Fibroblast of skin of right quadriceps (primary cell): ENCODE data around the gene MCTP1.
"Not testable (repeated sequence)": the region's sequence is repeated elsewhere in the genome, so short reads cannot be mapped to it uniquely, and the experiment has no call there.

Source experiments
- DNase-seq: peaks from one replicate; pipeline ENCODE4 v3.0.0-alpha.2; 2013

The MCTP1 gene

GRCh38 chr5:94855543-94855942 is 429.4 kb downstream of the MCTP1 start:
- no peak for DNase-seq

DNA sequence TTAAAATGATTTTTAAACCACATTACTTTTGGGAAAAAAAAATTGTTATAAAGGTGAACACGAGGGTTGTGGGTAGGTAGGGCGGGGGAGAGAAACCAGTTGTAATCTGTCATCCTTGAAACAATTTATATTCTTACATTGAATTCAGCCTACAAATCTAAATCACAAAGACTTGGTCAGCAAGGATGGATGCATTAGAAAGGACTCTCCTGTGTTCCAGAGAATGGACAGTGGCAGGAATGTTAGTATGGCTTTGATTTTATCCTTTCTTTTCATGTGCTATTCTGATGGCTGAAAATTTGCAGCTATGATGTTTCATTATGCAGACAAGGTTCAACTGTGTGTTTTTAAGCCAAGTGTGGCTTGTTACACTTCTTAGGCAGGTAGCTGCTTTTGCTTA is 431.8 kb downstream of the MCTP1 start:
- no peak for DNase-seq

DNA sequence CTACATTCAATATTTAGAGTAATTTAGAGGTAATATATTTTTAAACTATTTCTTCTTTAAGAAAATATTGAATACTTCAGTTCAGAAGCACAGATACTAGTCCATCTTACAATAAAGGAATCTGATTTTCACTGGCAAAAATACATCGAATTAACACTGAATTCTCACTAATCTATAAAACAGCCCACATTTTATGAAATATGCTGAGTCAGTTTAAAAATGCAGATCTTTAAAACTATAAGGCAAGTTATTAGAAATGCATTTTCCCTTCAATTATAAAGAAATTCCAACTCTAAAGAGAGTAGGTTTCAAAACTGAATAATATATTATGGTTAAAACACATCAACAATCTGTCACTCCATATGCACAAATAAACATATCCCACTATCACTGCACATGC is 433.9 kb downstream of the MCTP1 start:
- no peak for DNase-seq

- peak; percentile 57 for DNase-seq
Observed at GRCh38 chr5:94849821-94850736, 434.8 kb downstream of the MCTP1 start.

- DNase-seq, result no peak
Observed at GRCh38 chr5:94849324-94849723, 435.6 kb downstream of the MCTP1 start.

DNA sequence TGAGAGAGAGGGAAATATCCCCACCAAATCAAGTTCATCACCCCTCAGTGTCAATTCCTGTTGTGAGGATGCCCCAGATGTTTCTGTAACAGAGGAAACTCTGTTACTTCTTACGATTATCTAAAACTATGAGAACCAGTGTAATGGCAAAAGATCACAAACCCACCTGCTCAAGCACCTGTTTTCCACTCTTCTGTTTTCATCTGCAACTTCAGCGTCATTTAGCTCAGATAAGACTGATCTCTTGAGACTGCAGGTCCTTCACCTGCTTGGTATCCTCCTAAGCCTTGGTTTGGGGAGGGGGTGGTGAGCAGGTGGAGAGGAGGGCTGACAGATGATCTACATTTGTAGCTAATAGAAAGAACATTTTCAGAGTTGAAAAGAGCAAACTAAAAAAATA is 437.2 kb downstream of the MCTP1 start:
- no peak for DNase-seq

DNA sequence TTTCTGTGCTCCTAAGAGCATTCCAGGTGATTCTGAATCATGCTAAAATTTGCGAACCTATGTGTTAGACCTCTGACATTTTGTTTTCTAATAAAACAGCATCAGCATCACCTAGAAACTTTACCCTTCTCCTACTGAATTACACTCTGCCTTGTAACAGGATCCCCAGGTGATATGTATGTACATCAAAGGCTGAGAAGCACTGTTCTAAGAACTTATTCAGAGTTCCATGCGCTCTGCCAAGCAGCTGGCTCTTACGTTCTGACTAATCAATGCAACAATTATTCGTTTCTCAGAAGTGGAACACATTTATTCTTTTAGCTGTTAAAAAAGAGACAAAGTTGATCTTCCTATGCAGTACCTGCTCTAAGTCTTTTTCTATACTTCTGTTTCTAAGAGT is 437.9 kb downstream of the MCTP1 start:
- DNase-seq, result no peak

- not testable (repeated sequence) for DNase-seq
Observed at GRCh38 chr5:94845696-94846095, 439.2 kb downstream of the MCTP1 start.

- no peak for DNase-seq
Observed at GRCh38 chr5:94841598-94842322, 443.1 kb downstream of the MCTP1 start.

DNA sequence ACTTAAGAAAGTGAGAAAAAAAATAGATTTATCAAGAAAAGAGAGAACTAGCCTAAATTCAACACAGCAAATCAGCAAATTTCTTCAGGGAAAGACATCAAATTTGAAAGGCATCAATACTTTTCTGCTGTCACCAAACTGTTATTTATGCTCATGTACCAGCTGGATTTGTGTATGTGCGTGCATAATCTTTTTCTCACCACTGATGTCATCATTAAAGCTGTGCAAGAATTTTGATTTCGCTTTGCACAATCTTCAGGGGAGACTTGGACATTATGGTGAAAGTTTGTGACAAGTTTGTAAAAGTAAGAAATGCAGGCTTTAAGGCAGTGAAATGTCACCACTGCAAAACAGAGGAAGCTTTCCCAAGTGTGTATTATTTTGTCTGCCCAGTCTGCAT is 451.0 kb downstream of the MCTP1 start:
- DNase-seq, result no peak

DNA sequence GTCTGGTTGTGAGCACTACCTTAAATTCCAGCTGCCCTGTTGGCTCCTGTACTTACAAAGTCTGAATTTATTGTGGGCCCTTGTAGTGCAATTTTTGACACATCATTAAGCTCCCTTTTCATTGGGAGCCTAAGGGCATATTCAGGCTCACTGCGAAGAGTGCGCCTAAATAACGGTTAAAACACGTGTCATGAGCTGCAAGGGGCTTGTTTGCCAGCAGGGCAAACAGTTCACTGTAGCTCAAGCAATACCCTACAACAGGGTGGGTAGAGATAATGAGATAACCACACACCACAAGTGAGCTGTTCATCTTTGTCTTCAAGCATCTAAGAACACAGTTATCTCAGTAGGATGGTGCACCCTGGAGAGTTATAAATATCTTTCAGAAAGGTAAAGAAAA is 452.2 kb downstream of the MCTP1 start:
- DNase-seq, result no peak

- no peak for DNase-seq
Observed at GRCh38 chr5:94830520-94830919, 454.4 kb downstream of the MCTP1 start.

GRCh38 chr5:94828222-94828621 is 456.7 kb downstream of the MCTP1 start:
- not testable (repeated sequence) for DNase-seq

GRCh38 chr5:94820488-94820887 is 464.4 kb downstream of the MCTP1 start:
- no peak for DNase-seq

DNA sequence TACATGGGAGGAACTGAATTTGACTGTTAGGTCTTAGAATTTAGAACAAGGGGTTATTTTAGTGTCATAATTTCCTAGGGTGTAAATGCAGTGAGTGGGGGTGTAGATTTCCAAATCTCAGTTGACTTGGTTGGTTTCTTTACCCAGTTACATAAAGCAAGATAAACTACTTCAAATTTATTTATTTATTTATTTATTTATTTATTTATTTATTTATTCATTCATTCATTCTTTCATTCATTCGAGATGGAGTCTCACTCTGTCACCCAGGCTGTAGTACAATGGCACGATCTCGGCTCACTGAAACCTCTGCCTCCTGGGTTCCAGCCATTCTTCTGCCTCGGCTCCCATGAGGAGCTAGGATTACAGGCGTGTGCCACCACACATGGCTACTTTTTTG is 466.0 kb downstream of the MCTP1 start:
- no peak for DNase-seq

DNA sequence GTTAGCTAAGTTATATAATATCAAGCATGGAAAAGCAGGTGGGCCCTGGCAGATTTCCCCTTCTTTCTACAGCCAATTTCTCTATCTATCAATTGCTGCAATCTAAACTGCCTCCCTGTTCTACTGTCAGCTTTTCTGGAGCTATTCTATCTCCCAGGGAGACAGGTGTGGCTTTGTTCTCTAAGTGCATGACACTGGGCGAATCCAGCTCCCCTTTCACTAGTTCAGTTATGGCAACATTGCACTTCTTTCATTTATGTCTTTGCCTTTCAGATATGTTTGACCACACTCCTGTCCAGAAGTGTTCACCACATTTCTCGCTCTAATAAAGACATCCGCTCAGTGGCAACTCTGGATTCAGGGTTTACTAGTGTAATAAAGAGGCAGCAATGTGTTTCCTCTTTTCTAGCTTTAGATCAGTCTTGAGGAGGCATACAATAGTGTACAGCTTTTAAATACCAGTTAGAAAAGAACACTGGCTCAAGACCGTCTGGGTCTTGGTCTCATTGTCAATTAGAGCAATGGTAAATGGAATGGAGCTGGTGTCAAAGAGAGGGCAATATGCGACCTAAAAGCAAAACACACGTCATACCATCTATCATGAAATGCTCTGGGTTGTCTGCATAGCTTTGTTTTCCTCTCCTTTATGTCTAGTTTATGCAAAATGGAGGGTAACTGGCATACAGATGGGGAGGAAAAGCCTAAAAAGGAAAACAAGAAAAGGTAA is 469.4 kb downstream of the MCTP1 start:
- DNase-seq, result no peak

GRCh38 chr5:94812232-94812631 is 472.7 kb downstream of the MCTP1 start:
- DNase-seq, result no peak

DNA sequence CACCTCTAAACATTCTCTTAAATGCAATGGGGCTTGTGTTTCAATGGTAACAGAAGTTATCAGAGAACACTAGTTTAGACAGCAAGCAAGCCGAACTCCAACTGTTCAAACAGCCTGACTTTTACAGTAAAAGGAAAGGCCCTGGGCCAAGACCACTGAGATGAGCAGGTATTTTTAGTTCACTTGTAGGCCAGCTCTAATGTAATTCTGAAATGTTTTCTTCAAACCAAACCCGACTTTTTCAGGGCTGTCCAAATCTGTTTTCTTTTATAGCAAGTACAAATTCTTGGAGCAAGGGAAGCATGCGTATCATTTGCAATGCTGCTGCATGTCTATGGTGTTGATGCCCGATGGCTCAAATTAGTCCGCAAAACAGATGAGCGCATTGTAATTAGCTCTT is 473.6 kb downstream of the MCTP1 start:
- no peak for DNase-seq

DNA sequence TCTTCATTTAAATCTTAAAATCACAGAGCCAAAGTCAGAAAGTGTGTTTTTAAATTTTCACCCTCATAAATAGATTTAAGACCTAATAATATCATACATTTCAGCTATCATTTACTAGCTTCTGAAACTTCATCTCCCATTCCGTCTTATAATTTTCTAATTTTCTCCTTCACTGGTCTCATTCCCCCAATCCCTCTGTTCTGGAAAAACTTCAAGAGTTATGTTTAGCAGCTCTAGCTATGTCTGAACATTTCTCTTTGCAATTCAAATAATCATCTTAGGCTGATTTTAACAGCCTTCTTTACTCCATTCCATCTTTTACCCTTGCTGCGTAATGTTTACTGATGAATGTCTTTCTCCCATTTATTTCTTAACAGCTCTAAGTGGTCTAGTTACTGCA is 474.0 kb downstream of the MCTP1 start:
- no peak for DNase-seq

DNA sequence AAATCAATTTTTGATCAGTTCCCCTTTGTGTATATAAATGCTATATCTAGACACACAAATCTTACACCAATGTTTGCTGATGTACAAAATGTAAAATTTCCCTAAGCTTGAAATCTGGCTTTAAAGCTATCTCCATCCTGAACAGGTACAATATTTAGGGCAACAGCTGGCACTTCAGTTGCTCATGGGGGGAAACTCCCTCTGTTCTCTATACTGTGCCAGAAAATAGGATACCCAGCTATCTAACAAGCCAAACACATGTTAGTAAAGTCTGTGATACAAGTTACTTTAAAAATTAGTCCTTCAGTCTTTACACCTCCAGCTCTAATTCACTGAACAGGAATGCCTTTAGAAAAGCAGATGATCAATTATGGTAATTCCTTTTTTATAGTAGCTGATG is 474.6 kb downstream of the MCTP1 start:
- no peak for DNase-seq

DNA sequence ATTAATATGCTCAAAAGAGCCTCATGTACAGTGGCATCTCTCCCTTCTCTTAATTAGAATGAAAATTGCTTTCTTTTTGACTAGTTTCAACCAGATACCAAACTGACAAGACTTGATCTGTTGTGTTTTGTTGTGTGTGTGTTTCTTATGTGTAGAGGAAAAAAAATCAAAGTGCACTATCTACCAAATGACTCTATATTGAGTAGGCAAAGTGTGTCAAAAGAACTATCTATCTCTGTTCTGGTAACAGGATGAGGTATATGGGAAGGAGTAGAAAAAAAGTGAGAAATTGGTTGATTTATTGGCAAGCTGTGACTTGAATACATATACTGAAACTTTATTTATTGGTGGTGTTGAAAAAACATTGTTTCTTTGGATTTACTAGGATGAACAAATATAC is 476.4 kb downstream of the MCTP1 start:
- no peak for DNase-seq

DNA sequence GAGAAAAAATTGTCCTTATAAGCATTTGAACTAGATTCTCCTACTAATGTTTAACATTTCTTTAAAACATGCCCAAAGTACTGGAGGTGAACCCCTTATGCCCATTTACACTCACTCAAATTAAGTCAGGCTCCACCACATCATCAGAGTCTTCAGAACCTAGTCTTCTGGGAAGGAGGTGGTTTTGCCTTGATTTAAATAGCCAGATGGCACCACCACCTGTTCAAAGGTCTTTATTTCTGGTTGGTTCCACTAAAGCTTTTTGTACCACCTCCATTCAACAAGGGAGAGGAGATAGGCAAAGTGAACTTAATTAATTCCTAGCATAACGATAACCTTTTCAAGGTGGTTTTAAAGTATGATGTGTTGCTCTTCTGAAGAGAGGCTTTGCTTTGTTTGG is 476.9 kb downstream of the MCTP1 start:
- no peak for DNase-seq

GRCh38 chr5:94802450-94802849 is 482.4 kb downstream of the MCTP1 start:
- peak; percentile 17 for DNase-seq

- DNase-seq, result no peak
Observed at GRCh38 chr5:94796586-94796985, 488.3 kb downstream of the MCTP1 start.
